ENCODE measurements around the gene CABP2.

The CABP2 gene

GRCh38 chr11:67500484-67500821 is 22.8 kb downstream of the CABP2 start:
- Histone ChIP-seq H3K9me3 (ENCODE audit: insufficient read depth, low read depth, low read length) (no peaks in the 10 kb centered on the region), H2AK5ac (ENCODE audit: low read length) (no peak overlapping the region), H2BK120ac (ENCODE audit: insufficient read depth, low read length, poor library complexity) (no peak overlapping the region), H3K79me1 (ENCODE audit: low read length) (peaks cover 8% of the 10 kb centered on the region), H2BK5ac (ENCODE audit: low read depth, low read length, poor library complexity) (no peak overlapping the region), H3K79me2 (ENCODE audit: control insufficient read depth, insufficient read depth, low read length, poor library complexity) (peaks cover 9% of the 10 kb centered on the region), H3K4ac (ENCODE audit: low read depth, low read length) (no peak overlapping the region), H3K27me3 (ENCODE audit: insufficient read depth, low read length) (no peaks in the 10 kb centered on the region), H4K91ac (ENCODE audit: low read depth, low read length) (no peak overlapping the region), H2AFZ (ENCODE audit: insufficient read depth, low read length, poor library complexity) (no peak overlapping the region), H3K23ac (ENCODE audit: low read length) (no peak overlapping the region), H3K4me3 (ENCODE audit: low read depth, low read length) (no peak overlapping the region), H3K9ac (ENCODE audit: low read length) (no peak overlapping the region), H3K27ac (ENCODE audit: low read depth, low read length) (no peak overlapping the region), H3K4me1 (ENCODE audit: control insufficient read depth in 1 of 2, insufficient read depth in 2 of 2, low read length in 2 of 2) (peaks cover 8 to 12% of the 10 kb centered on the region in 2 experiments), H3K36me3 (ENCODE audit: control insufficient read depth in 1 of 2, insufficient read depth in 2 of 2, low read length in 2 of 2) (peaks cover 66 to 68% of the 10 kb centered on the region in 2 experiments), H4K12ac (ENCODE audit: low read depth, low read length) (no peak overlapping the region), H4K8ac (ENCODE audit: low read depth, low read length) (no peak overlapping the region), H3K14ac (ENCODE audit: low read length) (no peak overlapping the region), H3K4me2 (ENCODE audit: low read length) (no peak overlapping the region), H3K18ac (ENCODE audit: low read length) (no peak overlapping the region), H2BK12ac (ENCODE audit: low read length) (no peak overlapping the region)
- WGBS (ENCODE audit: extremely low coverage, insufficient coverage, insufficient read length): no CpG with 5 or more reads among the region's 1 CpG
- DNase-seq: no peak

GRCh38 chr11:67499808-67500483 is 23.3 kb downstream of the CABP2 start:
- Histone ChIP-seq H4K91ac (ENCODE audit: low read depth, low read length) (no peak overlapping the region), H3K27ac (ENCODE audit: low read depth, low read length) (no peak overlapping the region), H3K23ac (ENCODE audit: low read length) (no peak overlapping the region), H3K27me3 (ENCODE audit: insufficient read depth, low read length) (no peaks in the 10 kb centered on the region), H3K18ac (ENCODE audit: low read length) (no peak overlapping the region), H3K79me1 (ENCODE audit: low read length) (peaks cover 5% of the 10 kb centered on the region), H3K4me2 (ENCODE audit: low read length) (no peak overlapping the region), H4K12ac (ENCODE audit: low read depth, low read length) (no peak overlapping the region), H2BK120ac (ENCODE audit: insufficient read depth, low read length, poor library complexity) (no peak overlapping the region), H2BK5ac (ENCODE audit: low read depth, low read length, poor library complexity) (no peak overlapping the region), H2BK12ac (ENCODE audit: low read length) (no peak overlapping the region), H3K79me2 (ENCODE audit: control insufficient read depth, insufficient read depth, low read length, poor library complexity) (peaks cover 7% of the 10 kb centered on the region), H3K14ac (ENCODE audit: low read length) (no peak overlapping the region), H3K36me3 (ENCODE audit: control insufficient read depth in 1 of 2, insufficient read depth in 2 of 2, low read length in 2 of 2) (peaks cover 71 to 73% of the 10 kb centered on the region in 2 experiments), H2AFZ (ENCODE audit: insufficient read depth, low read length, poor library complexity) (no peak overlapping the region), H3K9me3 (ENCODE audit: insufficient read depth, low read depth, low read length) (no peaks in the 10 kb centered on the region), H4K8ac (ENCODE audit: low read depth, low read length) (no peak overlapping the region), H3K4me3 (ENCODE audit: low read depth, low read length) (no peak overlapping the region), H3K4ac (ENCODE audit: low read depth, low read length) (no peak overlapping the region), H3K9ac (ENCODE audit: low read length) (no peak overlapping the region), H3K4me1 (ENCODE audit: control insufficient read depth in 1 of 2, insufficient read depth in 2 of 2, low read length in 2 of 2) (peaks cover 6 to 10% of the 10 kb centered on the region in 2 experiments), H2AK5ac (ENCODE audit: low read length) (no peak overlapping the region)
- DNase-seq: no peak
- WGBS (ENCODE audit: extremely low coverage, insufficient coverage, insufficient read length): no CpG with 5 or more reads among the region's 26 CpGs

GRCh38 chr11:67498544-67498972 is 24.7 kb downstream of the CABP2 start:
- no peak overlapping the region for H2BK5ac ChIP-seq (ENCODE audit: low read depth, low read length, poor library complexity)
- no peak overlapping the region for H3K9ac ChIP-seq (ENCODE audit: low read length)
- H3K18ac ChIP-seq (ENCODE audit: low read length): no peak overlapping the region
- H4K12ac ChIP-seq (ENCODE audit: low read depth, low read length): no peak overlapping the region
- no peak overlapping the region for H2AK5ac ChIP-seq (ENCODE audit: low read length)
- H4K91ac ChIP-seq (ENCODE audit: low read depth, low read length): no peak overlapping the region
- no peak overlapping the region for H3K14ac ChIP-seq (ENCODE audit: low read length)
- H2AFZ ChIP-seq (ENCODE audit: insufficient read depth, low read length, poor library complexity): no peak overlapping the region
- peaks cover 2 to 5% of the 10 kb centered on the region in 2 experiments for H3K4me1 ChIP-seq (ENCODE audit: control insufficient read depth in 1 of 2, insufficient read depth in 2 of 2, low read length in 2 of 2)
- peaks cover 83 to 84% of the 10 kb centered on the region in 2 experiments for H3K36me3 ChIP-seq (ENCODE audit: control insufficient read depth in 1 of 2, insufficient read depth in 2 of 2, low read length in 2 of 2)
- H3K27me3 ChIP-seq (ENCODE audit: insufficient read depth, low read length): no peaks in the 10 kb centered on the region
- no peak overlapping the region for H3K4me3 ChIP-seq (ENCODE audit: low read depth, low read length)
- DNase-seq: peak in 1 of 2 donors; percentile 45
- H2BK120ac ChIP-seq (ENCODE audit: insufficient read depth, low read length, poor library complexity): no peak overlapping the region
- no peak overlapping the region for H3K23ac ChIP-seq (ENCODE audit: low read length)
- no peak overlapping the region for H4K8ac ChIP-seq (ENCODE audit: low read depth, low read length)
- WGBS (ENCODE audit: extremely low coverage, insufficient coverage, insufficient read length): no CpG with 5 or more reads among the region's 21 CpGs
- H3K9me3 ChIP-seq (ENCODE audit: insufficient read depth, low read depth, low read length): no peaks in the 10 kb centered on the region
- no peak overlapping the region for H3K4me2 ChIP-seq (ENCODE audit: low read length)
- no peak overlapping the region for H3K27ac ChIP-seq (ENCODE audit: low read depth, low read length)
- H3K79me2 ChIP-seq (ENCODE audit: control insufficient read depth, insufficient read depth, low read length, poor library complexity): peaks cover 2% of the 10 kb centered on the region
- no peak overlapping the region for H3K4ac ChIP-seq (ENCODE audit: low read depth, low read length)
- no peak overlapping the region for H2BK12ac ChIP-seq (ENCODE audit: low read length)
- no peaks in the 10 kb centered on the region for H3K79me1 ChIP-seq (ENCODE audit: low read length)

- Histone ChIP-seq H3K9ac (ENCODE audit: low read length) (no peak overlapping the region), H2AK5ac (ENCODE audit: low read length) (no peak overlapping the region), H3K27me3 (ENCODE audit: insufficient read depth, low read length) (no peaks in the 10 kb centered on the region), H2AFZ (ENCODE audit: insufficient read depth, low read length, poor library complexity) (no peak overlapping the region), H3K23ac (ENCODE audit: low read length) (no peak overlapping the region), H4K91ac (ENCODE audit: low read depth, low read length) (no peak overlapping the region), H3K4ac (ENCODE audit: low read depth, low read length) (no peak overlapping the region), H3K27ac (ENCODE audit: low read depth, low read length) (no peak overlapping the region), H2BK120ac (ENCODE audit: insufficient read depth, low read length, poor library complexity) (no peak overlapping the region), H2BK5ac (ENCODE audit: low read depth, low read length, poor library complexity) (no peak overlapping the region), H4K8ac (ENCODE audit: low read depth, low read length) (no peak overlapping the region), H4K12ac (ENCODE audit: low read depth, low read length) (no peak overlapping the region), H3K4me2 (ENCODE audit: low read length) (no peak overlapping the region), H3K4me1 (ENCODE audit: control insufficient read depth in 1 of 2, insufficient read depth in 2 of 2, low read length in 2 of 2) (no peaks in the 10 kb centered on the region), H3K14ac (ENCODE audit: low read length) (no peak overlapping the region), H2BK12ac (ENCODE audit: low read length) (no peak overlapping the region), H3K18ac (ENCODE audit: low read length) (no peak overlapping the region), H3K4me3 (ENCODE audit: low read depth, low read length) (no peak overlapping the region), H3K79me1 (ENCODE audit: low read length) (no peaks in the 10 kb centered on the region), H3K36me3 (ENCODE audit: control insufficient read depth in 1 of 2, insufficient read depth in 2 of 2, low read length in 2 of 2) (peaks cover 86 to 91% of the 10 kb centered on the region in 2 experiments), H3K9me3 (ENCODE audit: insufficient read depth, low read depth, low read length) (no peaks in the 10 kb centered on the region), H3K79me2 (ENCODE audit: control insufficient read depth, insufficient read depth, low read length, poor library complexity) (no peaks in the 10 kb centered on the region)
- WGBS (ENCODE audit: extremely low coverage, insufficient coverage, insufficient read length): no CpG with 5 or more reads among the region's 21 CpGs
- no peak for DNase-seq
Measured at GRCh38 chr11:67497656-67498291, 25.5 kb downstream of the CABP2 start.

Data from trophoblast cell (in vitro differentiated cells and primary cell).